NCI-H82 (cell line): ENCODE measurements around the gene ROR1.

ENCODE experiments used
- DNase-seq: peaks from one replicate; lab custom pipeline; 2025; lab: John Stamatoyannopoulos, UW

Gene ROR1

DNA sequence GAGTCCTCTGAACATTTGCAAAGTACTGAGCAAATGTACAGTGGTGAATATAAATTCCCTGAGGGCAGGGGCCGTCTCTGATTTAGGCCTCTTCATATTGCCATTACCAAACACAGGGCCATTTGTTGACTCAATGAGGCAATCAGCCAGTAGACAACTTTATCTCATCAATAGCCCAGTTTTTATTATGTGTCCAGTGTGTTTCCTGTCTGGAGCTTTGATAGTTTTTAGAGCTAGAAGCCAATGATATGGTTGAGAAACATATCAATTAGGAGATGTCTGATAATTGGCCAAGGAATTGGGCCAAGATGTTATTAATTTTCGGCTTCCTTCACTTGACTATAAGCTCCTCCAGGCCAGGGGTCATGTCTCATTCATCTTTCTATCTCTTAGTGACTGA, 163.0 kb downstream of the ROR1 start:
- no peak for DNase-seq

DNA sequence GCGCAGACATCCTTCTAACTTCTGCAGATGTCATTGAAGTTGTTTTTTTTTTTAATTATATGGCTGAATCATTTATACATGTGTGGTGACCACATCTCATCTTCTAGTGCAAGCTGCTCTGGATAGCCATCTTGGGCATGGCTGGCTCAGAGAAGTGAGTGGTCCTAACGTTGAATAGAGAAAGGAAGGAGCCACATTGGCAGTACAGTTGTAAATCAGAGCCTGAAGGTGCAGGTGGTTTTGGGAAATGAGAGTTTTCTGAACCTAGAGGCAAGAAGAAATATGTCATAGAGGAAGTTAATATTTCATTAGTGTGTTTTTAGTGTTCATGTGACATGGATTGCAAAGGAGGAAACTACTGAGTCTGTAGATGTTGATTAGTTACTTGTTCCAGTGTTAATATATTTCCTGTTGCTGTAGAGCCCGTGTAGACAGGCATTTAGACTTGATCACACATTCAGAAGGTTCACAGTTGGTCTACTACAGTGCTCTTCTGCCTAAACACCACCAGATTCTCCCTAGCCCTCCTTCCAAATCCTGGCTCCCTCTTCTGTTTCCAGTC, 163.7 kb downstream of the ROR1 start:
- DNase-seq = no peak

DNA sequence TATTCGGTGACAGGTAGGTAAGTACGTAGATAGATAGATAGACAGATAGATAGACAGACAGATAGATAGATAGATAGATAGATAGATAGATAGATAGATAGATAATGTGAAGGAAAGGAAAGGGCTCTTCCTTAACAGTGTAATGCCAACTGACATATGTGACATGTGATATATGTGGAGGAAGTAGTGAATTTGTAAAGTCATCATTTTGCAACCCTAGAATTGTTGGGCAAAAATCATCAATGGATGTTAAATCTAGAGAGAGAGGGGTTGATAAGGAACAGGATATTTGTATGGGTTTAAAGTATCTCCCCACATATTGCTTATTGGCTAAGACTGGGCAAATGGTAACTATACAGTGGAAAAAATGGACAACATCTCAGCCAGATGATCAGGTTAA, 166.6 kb downstream of the ROR1 start:
- no peak for DNase-seq

DNA sequence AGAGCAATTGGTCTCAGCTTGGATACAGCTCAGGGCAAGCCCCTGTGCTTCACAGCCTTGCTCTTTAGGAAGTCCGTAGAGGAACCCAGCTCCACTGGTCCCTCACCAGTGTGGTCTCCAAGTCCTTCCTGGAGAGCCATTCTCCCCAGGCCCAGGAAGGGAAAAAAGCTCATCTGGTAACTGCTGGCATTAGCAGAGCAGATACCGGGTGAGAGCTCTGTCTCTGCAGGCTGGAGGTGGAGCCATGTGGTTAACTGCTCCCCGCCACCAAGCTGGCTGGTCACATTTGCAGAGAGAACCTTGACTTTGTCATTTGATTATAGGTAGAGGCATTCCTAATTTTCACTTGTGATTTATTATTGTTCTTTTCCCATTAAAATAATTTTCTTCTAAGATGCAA, 169.6 kb downstream of the ROR1 start:
- DNase-seq = no peak

DNA sequence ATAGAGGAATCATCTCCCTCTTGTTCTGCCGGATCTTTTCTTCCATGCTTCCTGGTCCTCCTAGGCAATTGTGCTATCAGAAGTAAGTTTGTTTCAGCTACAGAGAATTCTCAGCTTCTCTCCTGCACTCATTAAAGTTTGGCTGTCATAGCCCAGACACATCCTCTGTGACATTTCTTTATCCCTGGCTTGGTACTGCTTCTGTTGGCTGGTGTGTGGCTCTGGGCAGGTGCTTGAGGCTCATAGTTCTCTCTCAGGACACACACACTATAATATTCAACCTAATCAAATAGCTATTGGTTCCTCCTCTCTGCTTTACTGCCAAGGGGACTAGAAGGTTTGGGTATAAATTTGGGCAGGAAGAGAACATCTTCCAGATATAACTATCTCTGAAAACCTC, 172.1 kb downstream of the ROR1 start:
- DNase-seq = no peak

DNA sequence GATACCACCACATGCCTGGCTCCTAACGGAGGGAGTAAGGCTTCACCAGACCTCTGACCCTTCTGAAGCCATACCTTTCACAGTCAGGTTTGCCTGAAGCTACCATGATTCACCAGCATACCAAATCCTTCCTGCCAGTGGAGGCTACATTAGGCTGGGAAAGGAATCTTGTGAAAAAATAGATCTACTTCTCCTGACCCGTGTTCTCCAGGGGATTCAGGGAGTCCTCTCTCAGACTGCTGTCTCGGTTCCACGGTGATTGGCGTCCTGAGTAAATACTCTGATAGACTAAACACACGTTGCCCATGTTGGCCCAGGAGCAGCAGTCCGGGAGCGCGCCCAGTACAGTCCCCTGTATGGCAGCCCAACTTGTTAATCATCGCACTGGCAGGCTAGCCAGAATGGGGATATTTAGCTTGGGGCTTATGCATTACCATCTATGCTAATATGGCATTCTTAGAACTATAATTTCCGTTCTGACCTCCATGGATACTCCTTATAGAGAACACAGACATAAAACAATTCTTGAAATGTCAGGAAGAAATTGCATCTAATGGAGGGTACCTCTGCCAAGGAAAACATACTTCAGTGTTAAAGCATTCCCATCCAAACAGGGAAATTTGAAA, 173.2 kb downstream of the ROR1 start:
- no peak for DNase-seq

DNA sequence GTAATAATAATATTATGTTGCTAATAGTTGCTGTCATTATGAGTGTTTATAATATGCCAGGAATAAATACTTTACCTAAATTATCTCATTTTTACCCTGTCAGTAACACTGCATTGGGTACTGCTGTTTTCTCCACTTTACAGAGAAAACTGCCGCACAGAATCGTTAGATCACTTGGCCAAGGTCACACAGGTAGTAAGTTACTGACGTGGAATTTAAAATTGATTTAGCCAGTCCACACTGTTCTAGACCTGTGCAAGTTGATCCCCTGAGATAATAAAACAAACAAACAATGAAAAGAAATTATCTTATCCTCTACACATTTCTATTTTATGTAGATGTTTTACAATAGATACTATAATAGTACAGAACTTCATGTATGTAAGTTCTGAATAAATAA, 174.1 kb downstream of the ROR1 start:
- DNase-seq = no peak

DNA sequence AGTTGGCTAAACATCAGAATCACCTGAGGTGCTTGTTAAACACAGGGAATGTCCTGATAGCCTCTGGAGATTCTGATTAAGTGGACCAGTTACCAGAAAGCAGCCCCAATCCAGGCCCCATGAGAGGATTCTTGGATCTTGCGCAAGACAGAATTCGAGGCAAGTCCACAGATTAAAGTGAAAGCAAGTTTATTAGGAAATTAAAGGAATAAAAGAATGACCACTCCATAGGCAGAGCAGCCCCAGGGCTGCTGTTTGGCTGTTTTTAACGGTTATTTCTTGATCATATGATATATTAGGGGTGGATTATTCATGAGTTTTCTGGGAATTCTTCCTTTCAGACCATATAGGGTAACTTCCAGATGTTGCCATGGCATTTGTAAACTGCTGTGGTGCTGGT, 176.2 kb downstream of the ROR1 start:
- DNase-seq = no peak

DNA sequence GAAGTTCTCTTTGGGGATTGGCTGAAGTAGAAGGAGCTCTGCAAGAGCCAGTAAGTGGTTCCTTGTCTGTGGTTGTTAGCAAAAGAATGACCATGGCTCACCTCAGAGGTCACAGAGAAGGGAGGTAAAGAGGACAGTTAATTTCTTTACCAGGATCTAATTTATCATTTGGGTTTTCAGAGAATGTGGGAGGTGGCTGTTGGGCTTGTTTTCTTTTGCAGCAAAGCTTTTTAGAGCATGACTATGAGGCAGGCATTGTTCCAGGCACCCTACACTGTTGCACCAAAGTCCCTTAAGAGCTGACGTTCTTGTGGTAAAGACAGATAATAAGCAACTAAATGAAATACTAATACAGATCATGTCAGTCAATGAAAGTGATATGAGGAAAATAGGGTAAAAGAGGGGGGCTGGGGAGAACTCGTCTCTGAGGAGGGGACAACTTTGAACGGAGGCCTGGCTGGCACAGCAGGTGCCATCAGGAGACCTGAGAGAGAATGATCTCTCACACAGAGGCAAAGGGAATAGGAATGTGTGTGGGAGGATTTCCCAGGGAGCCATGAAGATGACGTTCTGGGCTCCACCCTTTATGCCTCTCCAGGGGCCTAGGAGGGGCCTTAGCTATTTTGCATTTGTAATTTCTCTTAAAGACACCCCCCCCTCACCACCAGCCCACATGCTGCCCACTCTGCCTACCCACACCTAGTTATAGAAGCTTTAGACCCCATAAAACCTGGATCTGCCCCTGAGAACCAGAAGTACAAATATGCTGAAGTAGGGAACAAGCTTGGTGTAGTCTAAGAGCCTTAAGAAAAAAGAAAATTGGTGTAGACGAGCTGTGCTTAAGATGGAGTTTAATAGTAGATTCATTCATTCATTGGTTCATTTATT, 177.5 kb downstream of the ROR1 start:
- DNase-seq = no peak

DNA sequence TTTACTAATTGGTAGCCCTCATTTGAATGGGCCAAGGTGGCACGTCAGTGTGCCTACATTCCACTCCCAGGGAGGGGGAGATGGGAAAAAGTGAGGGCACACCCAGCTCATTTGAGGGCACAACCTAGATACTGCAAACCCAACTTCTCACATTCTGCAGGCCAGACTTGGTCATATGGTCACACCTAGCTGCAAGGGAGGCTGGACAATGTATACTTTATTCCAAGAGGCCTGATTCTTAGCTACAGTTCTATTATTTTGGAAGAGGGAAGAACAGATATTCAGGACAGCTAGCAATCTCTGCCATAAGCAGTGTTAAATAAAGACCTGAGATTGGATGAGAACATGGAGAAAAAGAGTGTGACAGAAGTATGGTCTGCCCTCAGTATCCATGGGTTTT, 180.4 kb downstream of the ROR1 start:
- DNase-seq = no peak

DNA sequence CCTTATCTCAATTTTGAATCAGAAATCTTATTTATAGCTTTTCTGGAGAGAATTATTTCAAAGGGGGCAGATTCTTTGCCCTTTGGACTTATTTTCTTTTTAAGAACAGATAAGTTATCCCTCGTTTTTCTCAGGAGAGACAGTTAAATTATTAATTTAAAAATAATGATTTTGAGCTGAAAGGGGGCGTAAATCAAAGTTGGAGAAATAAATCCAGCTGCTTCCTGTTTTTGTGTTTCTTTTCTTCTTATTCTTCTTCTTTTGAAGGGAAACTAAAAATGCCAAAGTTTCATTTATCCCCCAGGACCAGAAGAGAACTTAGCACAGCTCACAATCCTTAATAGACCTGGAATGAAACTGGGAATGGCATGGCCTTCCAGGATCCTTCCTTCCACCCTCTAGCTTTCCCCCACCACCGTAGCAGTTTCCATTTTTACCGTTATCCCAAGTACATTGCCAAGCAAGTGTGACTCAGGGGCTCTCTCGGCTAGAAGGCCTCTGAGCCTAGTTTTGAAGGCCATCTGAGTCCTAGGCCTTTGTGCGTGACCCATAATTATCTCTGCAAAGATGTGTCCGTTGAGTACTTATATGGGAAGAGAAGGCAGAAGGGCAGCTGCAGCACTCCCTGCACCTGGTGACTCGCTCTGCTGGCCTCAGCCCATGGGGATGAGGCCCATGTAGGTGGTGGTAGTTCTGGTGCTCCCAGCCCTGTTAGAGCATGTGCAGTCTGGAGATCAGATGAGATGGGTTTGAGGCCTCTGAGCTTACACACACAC, 181.7 kb downstream of the ROR1 start:
- DNase-seq = no peak

DNA sequence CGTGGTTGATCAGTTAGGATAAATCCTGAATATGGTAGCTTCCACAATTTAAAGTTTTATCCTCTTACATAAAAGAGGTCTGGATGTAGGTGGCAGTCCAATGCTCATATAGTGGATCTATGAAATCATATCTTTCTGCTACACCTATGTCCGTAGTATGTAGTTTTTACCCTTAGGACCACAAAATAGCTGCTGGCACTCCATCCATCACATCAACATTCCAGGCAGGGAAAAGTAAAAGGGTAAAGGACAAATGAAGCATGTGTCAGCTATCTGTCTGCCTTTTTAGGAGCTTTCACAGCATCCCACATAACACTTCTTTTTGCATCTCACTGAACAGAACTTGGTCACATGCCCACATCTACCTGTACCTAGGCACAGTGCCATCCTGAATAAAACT, 184.7 kb downstream of the ROR1 start:
- no peak for DNase-seq

DNA sequence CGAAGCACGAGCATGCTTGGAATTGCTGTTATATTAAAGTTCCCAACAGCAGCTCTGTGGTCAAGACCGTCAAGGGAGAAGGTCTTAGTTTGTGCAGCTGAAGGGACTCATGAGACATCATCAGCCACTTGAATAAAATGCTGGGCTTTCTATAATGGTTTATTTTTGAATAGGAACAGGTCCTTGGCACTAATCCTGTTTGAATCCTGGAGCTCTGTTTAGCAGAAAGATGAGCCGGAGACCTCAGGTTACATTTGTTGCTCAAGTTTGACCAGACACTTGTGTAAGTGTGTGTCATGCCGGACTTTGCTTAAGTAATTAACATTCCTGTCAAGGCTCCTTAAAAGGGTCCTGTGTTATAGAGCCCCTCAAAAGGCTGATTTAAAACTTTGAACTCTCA, 186.5 kb downstream of the ROR1 start:
- no peak for DNase-seq

DNA sequence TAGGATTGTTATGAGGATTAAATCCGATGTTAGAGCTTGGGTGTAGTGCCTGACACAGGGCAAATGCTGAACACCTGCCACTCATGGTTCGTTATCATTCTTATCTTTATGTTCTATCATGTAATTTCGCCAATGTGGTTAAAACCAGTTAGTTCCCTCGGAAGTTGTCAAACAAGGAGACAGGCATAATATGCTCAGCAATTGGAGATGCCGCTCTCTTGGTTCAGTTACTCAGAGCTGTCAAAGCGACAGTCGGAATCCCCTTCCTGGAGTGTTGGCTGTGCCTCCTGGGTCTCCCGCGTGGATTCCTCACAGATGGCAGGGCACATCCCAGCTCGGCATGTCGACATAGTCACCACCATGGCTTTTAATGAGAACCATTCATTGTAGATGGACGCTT, 192.2 kb downstream of the ROR1 start:
- DNase-seq = no peak

DNA sequence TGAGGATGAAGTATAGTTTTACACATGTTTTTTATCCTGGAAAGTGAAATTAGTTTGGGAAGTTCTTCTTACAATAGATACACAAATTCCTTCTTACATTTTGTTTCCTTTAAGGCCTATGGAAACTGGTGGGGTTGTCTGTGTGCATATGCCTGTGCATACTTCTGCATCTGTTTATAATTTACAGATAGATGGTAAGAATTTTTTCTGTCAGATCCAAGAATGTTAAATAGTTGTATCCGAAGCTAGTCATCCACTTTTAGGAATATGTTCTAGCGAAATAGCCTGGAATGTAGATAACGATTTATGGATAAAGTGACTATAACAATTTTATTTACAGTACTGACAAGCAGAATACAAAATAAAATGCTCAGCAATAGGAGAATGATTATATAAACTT, 194.1 kb downstream of the ROR1 start:
- DNase-seq = no peak

DNA sequence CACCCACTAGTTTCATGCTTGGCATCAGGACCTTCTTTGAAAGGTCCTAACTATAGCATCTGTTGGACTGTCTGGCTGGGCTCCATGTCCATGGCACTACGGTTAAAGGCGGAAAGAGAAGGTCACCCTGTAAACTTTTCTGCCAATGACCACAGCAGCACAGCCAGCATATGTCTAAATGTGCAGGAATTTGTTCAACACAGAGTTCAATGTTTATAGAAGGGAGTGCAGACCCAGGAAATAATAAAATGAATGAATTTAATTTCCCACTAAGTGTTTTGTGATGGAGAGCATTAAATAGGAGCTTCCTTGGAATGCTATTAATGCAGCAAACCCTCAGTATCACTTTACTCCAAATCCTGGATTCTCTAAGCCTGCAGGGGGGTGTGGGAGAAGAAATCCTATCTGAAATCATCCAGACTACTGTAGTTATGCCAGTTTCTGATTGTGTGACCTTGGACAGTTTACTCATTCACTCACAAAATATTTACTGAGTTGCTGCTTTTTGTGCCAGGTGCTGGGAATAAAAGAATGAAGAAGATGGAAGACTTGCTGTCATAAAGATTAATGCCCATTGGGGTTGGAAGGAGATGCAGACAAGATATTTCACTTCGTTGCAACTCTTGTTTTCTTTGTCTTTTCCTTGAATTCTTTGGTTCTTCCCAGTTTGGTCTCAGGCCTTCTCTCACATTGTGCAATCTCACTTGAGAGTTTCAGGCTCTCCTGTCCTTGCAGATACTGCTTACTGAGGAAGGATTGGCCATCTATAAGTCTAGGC, 195.0 kb downstream of the ROR1 start:
- no peak for DNase-seq

DNA sequence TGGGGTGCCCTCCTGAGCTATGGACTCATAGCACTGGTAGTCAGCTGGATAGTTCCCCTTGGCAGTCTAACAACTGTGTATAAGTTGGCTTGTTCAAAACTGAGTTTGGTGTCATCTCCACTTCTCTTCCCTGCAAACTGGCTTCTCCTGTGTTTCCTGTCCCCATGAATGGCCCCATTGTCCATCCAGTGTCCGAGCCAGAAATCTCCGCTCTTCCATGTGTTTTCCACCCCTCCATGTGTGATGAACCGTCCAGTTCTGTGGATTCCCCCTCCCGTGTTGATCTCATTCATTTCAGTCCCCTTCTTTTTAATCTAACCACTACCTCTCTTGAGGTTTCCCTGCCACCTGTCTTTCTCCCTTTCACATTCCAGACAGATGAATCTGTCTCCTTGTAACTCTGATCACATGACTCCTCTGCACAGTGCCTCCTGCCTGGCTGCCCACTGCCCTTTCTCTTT, 195.7 kb downstream of the ROR1 start:
- no peak for DNase-seq

DNA sequence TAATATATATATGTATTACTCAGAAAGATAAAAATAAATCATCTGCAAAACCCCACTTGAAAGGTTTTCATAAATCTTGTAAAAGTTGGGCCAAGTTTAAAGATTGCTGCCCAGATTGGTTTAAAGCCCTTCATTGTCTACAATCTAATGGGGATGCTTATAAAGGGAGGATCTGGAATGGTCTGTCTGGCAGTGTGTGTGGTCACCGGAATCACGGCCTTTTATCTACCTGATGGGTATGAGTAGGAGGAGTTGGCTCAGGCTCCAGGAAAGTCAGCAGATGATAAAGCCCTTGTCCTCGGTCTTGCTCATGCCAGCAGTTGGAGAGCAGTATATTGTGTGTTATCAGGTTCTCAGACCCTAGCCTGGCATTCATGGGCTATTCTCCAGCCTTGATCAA, 197.7 kb downstream of the ROR1 start:
- DNase-seq = no peak

DNA sequence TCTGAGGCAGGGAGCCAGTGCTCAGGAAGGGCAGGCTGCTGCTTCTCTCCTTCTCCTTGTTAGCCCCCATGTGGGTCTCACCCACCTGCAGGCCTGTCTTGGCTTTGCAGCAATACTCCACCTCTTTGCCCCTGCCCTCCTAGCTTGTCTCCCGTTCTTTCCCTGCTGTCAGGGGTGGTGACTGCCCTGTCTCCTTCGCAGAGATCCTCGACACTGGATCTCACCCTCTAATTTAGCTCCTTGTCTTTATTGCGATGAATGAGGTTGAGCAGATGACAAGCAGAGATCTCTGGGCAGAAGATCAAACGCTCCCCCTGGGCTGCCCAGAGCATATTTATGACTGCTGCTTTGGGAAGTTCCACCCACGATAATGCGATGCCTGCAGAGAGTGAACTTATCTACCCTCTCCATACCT, 199.2 kb downstream of the ROR1 start:
- no peak for DNase-seq

DNA sequence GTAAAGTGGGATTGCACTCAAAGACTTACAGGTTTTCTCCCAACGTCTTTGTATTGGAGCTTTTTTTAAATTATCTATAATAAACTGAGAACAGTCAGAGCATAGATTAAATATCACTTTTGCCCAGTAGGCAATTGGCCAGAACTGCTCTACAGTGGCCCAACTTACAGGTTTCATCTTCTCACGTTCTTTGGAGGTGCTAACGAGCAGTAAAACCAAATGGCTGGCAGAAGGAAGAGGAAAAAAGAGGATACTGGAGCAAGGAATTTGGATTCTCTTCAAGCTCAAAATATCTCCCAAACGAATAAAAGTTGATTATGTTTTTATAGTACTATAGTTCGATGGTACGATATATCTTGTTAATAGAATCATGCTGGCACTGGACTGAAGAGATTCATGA, 201.1 kb downstream of the ROR1 start:
- no peak for DNase-seq

DNA sequence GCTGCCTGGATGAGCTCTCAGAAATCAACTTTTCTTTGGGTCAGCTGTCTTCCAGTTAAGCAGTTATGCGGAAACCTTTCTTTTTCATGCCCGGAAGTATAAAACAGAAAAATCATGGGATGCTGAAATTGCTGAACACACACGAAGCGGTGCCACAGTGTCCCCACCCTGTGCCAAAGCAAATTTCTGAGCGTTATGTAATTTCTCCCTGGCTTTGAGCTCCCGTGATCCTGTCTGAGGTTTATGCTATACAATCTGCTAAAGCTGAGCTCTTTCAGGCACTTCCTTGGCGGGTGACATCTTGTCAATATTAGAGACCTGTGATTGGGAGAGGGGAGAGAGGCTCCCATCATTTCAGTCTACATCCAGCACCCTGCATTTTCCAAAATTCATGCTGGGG, 201.7 kb downstream of the ROR1 start:
- no peak for DNase-seq

DNA sequence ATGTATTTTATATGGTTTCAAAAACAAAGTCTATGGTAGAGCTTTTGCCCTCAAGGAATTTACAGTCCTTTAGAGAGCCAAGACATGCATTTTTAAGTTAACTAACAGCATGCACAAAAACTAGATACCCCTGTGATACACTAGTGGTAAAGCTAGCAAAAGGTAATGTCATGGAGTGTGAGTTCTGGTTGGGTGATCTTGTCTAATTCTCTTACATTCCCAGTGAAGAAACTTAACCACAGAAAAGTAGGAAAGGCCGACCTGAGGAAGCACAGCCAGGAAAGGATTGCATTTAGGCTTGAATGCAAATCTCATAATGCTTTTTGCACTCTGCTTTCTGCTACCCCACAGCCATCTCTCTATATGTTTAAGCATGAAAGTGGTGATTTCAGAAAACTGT, 202.2 kb downstream of the ROR1 start:
- no peak for DNase-seq
